Common myeloid progenitor, CD34-positive (primary cell): Measurements from ENCODE around the gene MAPK14. TPM values are rescaled to one million over a fixed set of nuclear protein-coding genes. Genes with fewer than 3 reads are reported as not detected.
"Not testable (repeated sequence)": the region's sequence is repeated elsewhere in the genome, so short reads cannot be mapped to it uniquely, and the experiment has no call there.

ENCODE experiments used
- CTCF ChIA-PET: fragments of 350-600 bp; sonication (Branson Sonifier 250); formaldehyde crosslinking; loops from one replicate; lab custom pipeline; 2021; ENCODE audit warnings: antibody characterized with exemption; lab: Charles Lee
- POLR2A ChIA-PET: fragments of 350-600 bp; sonication (Branson Sonifier 250); formaldehyde crosslinking; loops from one replicate; lab custom pipeline; 2021; ENCODE audit warnings: antibody characterized with exemption; lab: Charles Lee
- DNase-seq, 3 donors: peaks; one replicate each; pipeline versions ENCODE4 v3.0.0 to v3.0.0-alpha.2; 2013
- H3K27ac ChIP-seq, 2 experiments: 1 replicate in 1 of 2; 2 replicates in 1 of 2; pipeline ENCODE4 v1.7.0; 2013; ENCODE audit warnings: inconsistent platforms in 2 of 2, low read length in 2 of 2, mild to moderate bottlenecking in 2 of 2, low read depth in 1 of 2, moderate library complexity in 1 of 2; ENCODE audit not compliant: severe bottlenecking in 2 of 2, insufficient read depth in 1 of 2, poor library complexity in 1 of 2
- H3K27me3 ChIP-seq, 5 experiments: replicated peaks in 2 of 5; 1 replicate in 3 of 5; 2 replicates in 2 of 5; pipeline versions ENCODE4 v1.6.1 to v1.7.0; 2013; ENCODE audit warnings: low read length in 4 of 5, mild to moderate bottlenecking in 2 of 5, moderate library complexity in 2 of 5, inconsistent platforms in 1 of 5; ENCODE audit not compliant: insufficient read depth in 5 of 5, control insufficient read depth in 4 of 5
- H3K36me3 ChIP-seq, 4 experiments: 1 replicate in 2 of 4; 2 replicates in 2 of 4; pipeline versions ENCODE4 v1.6.1 to v1.7.0; 2013; ENCODE audit warnings: low read length in 3 of 4, control low read depth in 1 of 4, mild to moderate bottlenecking in 1 of 4; ENCODE audit not compliant: control insufficient read depth in 4 of 4, insufficient read depth in 4 of 4
- H3K4me1 ChIP-seq, 4 experiments: 1 replicate in 3 of 4; 2 replicates in 1 of 4; pipeline versions ENCODE4 v1.6.1 to v1.7.1; 2013; ENCODE audit warnings: low read length in 3 of 4, mild to moderate bottlenecking in 3 of 4, control low read depth in 1 of 4, inconsistent platforms in 1 of 4, moderate library complexity in 1 of 4; ENCODE audit not compliant: control insufficient read depth in 4 of 4, insufficient read depth in 4 of 4; ENCODE audit errors: control extremely low read depth in 1 of 4
- H3K4me3 ChIP-seq, 7 experiments: 1 replicate in 4 of 7; 2 replicates in 3 of 7; pipeline versions ENCODE4 v1.5.1 to v1.7.0; 2013; ENCODE audit warnings: mild to moderate bottlenecking in 7 of 7, low read length in 6 of 7, moderate library complexity in 6 of 7, inconsistent platforms in 2 of 7, low read depth in 2 of 7, control low read depth in 1 of 7; ENCODE audit not compliant: insufficient read depth in 4 of 7, control insufficient read depth in 1 of 7; ENCODE audit errors: extremely low read depth in 1 of 7
- H3K9me3 ChIP-seq, 5 experiments: 1 replicate in 4 of 5; 2 replicates in 1 of 5; pipeline versions ENCODE4 v1.6.1 to v1.7.1; 2013; ENCODE audit warnings: low read length in 4 of 5, mild to moderate bottlenecking in 2 of 5, inconsistent platforms in 1 of 5, low read depth in 1 of 5, moderate library complexity in 1 of 5; ENCODE audit not compliant: control insufficient read depth in 4 of 5, insufficient read depth in 2 of 5; ENCODE audit errors: control extremely low read depth in 1 of 5
- WGBS: methylation state at CpG from one replicate; pipeline ENCODE4 v1.1.5; 2013; ENCODE audit not compliant: insufficient coverage; 5-methylcytosine and 5-hydroxymethylcytosine counted together
- polyA plus RNA-seq: library from polyadenylated mRNA; unstranded; fragments of 120-200 nt; gene quantifications from one replicate; pipeline ENCODE4 v1.2.1, GENCODE V29; 2013

Gene MAPK14
- 88.8 TPM for polyA plus RNA-seq

GRCh38 chr6:36027501-36028087 lies at the start of gene MAPK14:
MAPK14 (plus strand) TSS chr6:36027808; CDS start chr6:36028158, 350 bp downstream.
- ChIA-PET CTCF (interaction anchor here (0.6 to 10.8 kb wide), 16 partner anchors 11 to 335 kb away, joined by 3 to 196 read pairs (median 6); no protein-coding TSS in a partner anchor), POLR2A (interaction anchor here (0.6 to 3.8 kb wide), 11 partner anchors 11 to 72 kb away, joined by 3 to 29 read pairs (median 3); no protein-coding TSS in a partner anchor)
- Histone ChIP-seq H3K27ac (peak within 1 kb of the TSS; percentile 96 to 98), H3K4me1 (peaks cover 13 to 44% (median 33%) of the 10 kb centered on the region in 4 experiments), H3K36me3 (no peaks in the 10 kb centered on the region), H3K4me3 (peak within 1 kb of the TSS; percentile 99 to 100 (median 100)), H3K9me3 (no peaks in the 10 kb centered on the region), H3K27me3 (no peaks in the 10 kb centered on the region)
- WGBS = 0% methylated on average over 49 of the region's 62 CpGs
- DNase-seq = peak; percentile 100

GRCh38 chr6:35980126-35980525 lies 47.5 kb upstream of the MAPK14 start:
- H3K4me1 ChIP-seq, H3K9me3 ChIP-seq, DNase-seq, H3K27me3 ChIP-seq, H3K27ac ChIP-seq, POLR2A ChIA-PET, H3K36me3 ChIP-seq, H3K4me3 ChIP-seq: not testable (repeated sequence)
- WGBS = no CpG with 5 or more reads among the region's 1 CpG
- CTCF ChIA-PET = interaction anchor here (1.0 kb wide), 1 partner anchor 45 kb away, joined by 4 read pairs; no protein-coding TSS in a partner anchor

GRCh38 chr6:35980991-35981645 lies 46.5 kb upstream of the MAPK14 start:
- ChIA-PET CTCF (no interaction called here), POLR2A (no interaction called here)
- H3K9me3 ChIP-seq = no peaks in the 10 kb centered on the region
- H3K27ac ChIP-seq = no peak overlapping the region
- H3K27me3 ChIP-seq = no peaks in the 10 kb centered on the region
- H3K4me3 ChIP-seq = no peak overlapping the region
- 87% methylated on average over 4 of the region's 6 CpGs for WGBS
- no peak for DNase-seq
- no peaks in the 10 kb centered on the region for H3K36me3 ChIP-seq
- H3K4me1 ChIP-seq = no peaks in the 10 kb centered on the region

- H3K9me3 ChIP-seq = no peaks in the 10 kb centered on the region
- ChIA-PET CTCF (no interaction called here), POLR2A (no interaction called here)
- no peaks in the 10 kb centered on the region for H3K36me3 ChIP-seq
- 93% methylated on average over 3 of the region's 4 CpGs for WGBS
- no peak for DNase-seq
- no peaks in the 10 kb centered on the region for H3K4me1 ChIP-seq
- no peaks in the 10 kb centered on the region for H3K27me3 ChIP-seq
- H3K4me3 ChIP-seq = no peak overlapping the region
- no peak overlapping the region for H3K27ac ChIP-seq
Observed at GRCh38 chr6:35984701-35985100, 42.9 kb upstream of the MAPK14 start.

- CTCF ChIA-PET = interaction anchor here (0.6 kb wide), 1 partner anchor 32 kb away, joined by 3 read pairs; no protein-coding TSS in a partner anchor
- DNase-seq, H3K4me1 ChIP-seq, H3K27ac ChIP-seq, H3K9me3 ChIP-seq, POLR2A ChIA-PET, H3K36me3 ChIP-seq, H3K4me3 ChIP-seq, H3K27me3 ChIP-seq: not testable (repeated sequence)
- 100% methylated on average over 5 of the region's 9 CpGs for WGBS
Observed at GRCh38 chr6:35988047-35988446, 39.6 kb upstream of the MAPK14 start.

GRCh38 chr6:35993150-35993549 lies 34.5 kb upstream of the MAPK14 start:
- Histone ChIP-seq H3K9me3 (peaks cover 0 to 4% (median 0%) of the 10 kb centered on the region in 5 experiments), H3K4me1 (no peaks in the 10 kb centered on the region), H3K27me3 (no peaks in the 10 kb centered on the region), H3K4me3 (no peak overlapping the region), H3K27ac (no peak overlapping the region), H3K36me3 (no peaks in the 10 kb centered on the region)
- DNase-seq = no peak
- POLR2A ChIA-PET = no interaction called here
- CTCF ChIA-PET = no interaction called here
- 100% methylated on average over 1 of the region's 3 CpGs for WGBS

GRCh38 chr6:36000451-36000850 lies 27.2 kb upstream of the MAPK14 start:
- H3K27ac ChIP-seq = no peak overlapping the region
- 100% methylated on average over 1 of the region's 1 CpG for WGBS
- no peak for DNase-seq
- POLR2A ChIA-PET = no interaction called here
- no peaks in the 10 kb centered on the region for H3K4me1 ChIP-seq
- no peaks in the 10 kb centered on the region for H3K9me3 ChIP-seq
- CTCF ChIA-PET = no interaction called here
- no peaks in the 10 kb centered on the region for H3K27me3 ChIP-seq
- H3K36me3 ChIP-seq = no peaks in the 10 kb centered on the region
- no peak overlapping the region for H3K4me3 ChIP-seq
